ENCODE results near the gene PRSS21.

Gene PRSS21

GRCh38 chr16:2808181-2808580, 8.9 kb upstream of the PRSS21 start:
- no peak for DNase-seq

DNA sequence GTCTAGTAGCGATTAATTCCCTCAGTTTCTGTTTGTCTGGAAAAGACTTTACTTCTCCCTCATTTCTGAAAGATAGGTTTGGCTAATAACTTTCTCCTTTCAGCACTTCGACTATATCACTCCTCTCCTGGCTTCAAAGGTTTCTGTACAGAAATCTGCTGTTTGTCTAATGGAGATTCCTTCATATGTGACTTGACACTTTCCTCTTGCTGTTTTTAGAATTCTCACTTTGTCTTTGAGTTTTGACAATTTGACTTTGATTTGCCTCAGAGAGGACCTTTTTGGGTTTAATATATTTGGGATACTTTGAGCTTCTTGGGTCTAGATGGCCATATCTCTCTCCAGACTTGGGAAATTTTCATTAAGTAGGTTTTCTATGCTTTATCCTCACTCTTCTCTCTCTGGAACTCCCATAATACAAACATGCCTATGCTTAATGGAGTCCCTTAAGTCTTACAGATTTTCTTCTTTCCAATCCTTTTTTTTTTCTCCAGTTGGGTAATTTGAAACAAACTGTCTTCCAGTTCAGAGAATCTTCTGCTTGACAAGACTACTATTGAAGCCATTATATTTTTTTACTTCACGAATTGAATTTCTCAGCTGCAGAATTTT, 7.8 kb upstream of the PRSS21 start:
- DNase-seq = no peak

- no peak for DNase-seq
Observed at GRCh38 chr16:2810651-2811050, 6.4 kb upstream of the PRSS21 start.

DNA sequence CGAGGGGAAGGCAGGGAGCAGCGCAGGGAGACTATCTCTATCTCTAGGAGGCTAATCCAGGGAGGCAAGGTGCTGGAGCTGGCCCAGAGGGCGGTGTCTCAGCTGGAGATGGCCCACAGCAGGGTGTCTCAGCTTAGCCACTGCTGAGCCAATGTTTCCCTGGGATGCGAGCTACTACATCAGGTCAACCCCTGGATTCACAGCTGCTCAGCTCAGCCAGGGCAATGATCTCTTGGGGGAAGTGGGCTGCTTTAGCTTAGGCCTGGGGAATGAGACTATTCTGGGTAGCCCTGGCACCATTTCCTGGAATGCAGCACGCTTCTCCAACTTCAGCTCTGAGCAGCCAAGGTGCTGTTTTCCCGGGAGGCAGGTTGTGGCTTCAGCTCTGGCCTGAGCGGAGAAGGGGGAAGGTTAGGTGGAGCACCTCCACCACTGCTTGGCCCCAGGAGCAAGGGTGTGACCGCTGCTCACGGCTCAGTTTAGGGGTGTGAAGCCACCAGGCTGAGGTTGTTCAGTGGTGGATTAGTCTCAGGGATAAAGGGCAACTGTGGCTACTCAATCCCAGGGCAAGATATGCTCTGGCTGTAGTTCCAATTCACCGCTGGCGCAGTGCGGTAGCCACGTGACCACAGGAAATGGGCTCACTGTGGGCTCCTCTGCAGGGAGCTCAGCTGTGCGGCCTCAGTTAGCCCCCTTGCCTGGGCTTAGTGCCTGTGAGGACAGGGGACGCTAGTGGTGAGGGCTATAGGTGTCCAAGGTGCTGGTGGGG, 5.2 kb upstream of the PRSS21 start:
- DNase-seq = no peak

GRCh38 chr16:2813771-2814221, 3.2 kb upstream of the PRSS21 start:
- DNase-seq = no peak

DNA sequence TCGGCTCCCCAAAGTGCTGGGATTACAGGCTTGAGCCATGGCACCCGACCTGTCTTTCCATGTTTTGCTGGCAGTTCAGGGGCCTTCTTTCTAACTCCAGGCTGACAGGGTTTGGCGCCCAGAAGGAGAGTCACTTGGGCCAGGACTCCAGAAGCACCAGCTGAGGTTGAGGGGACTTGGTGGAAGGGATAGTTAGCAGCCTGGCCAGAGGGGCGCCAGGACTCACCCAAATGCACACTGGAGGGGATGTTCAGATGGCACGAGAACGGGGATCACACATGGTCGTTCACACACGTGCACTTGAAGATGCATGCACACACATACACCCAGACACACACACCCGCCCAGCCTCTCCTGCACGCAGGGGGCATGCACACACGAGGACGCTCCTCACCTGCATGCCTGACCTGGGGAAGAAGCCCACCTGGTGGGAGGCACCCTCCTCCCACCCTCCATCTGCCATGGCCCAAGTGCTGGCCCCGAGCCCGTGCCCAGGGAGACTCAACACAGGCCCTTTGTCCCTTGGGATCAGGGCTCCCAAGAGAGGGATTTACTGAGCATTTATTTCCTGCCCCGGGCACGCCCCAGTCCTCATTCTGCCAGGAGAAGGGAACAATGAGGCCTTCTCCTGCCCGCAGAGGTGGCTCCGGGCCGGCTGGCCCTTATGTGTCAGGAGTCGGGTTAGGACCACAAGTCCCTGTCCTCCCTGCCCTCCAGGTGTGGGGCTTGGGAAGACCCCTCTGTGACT, 2.3 kb upstream of the PRSS21 start:
- DNase-seq = no peak

DNA sequence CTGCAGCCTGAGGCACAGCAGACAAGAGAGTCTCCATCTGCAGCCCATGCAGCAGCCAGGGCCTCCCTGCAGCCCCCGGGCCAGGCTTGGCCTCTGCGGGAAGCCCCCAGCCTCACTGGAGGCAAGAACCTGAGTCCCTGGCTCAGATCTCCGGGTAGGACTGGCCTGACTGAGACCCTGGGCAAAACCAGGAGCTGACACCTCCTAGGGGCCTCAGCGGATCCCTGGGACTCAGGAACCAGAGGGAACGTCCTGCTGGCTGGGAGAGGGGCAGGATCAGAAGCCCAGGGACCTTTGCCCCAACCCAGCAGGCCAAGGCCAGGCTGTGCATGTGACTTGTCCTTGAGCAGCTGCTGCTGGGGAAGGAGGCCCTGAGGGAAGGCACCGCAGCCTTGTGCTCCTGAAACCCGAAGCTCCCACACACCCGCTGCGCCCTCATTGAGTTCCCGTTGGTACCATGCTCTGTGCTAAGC, 1.7 kb upstream of the PRSS21 start:
- DNase-seq = no peak

GRCh38 chr16:2817340-2818271, 569 bp downstream of the PRSS21 start:
- DNase-seq = peak in 1 of 2 donors; percentile 10

DNA sequence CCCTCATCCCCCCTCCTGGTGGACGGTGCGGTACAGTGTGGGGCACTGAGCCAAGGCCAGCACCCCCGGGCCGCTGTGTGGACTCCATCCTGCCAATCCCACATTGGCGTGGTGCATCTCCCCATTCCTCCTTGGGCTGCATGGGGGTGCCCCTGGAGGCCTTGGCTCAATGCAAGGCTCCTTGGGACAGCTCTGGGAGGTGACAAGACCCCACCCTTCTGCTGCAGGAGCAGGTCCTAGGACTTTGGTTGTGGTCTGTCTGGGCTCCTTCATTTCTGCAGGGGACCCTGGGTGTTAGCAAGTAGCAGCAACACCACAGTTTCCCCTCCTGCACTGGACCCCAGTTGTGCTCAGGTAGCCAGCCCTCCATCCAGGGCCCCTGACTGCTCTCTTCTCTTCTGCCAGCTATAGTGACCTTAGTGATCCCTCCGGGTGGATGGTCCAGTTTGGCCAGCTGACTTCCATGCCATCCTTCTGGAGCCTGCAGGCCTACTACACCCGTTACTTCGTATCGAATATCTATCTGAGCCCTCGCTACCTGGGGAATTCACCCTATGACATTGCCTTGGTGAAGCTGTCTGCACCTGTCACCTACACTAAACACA, 1.3 kb downstream of the PRSS21 start:
- DNase-seq = no peak

- DNase-seq = no peak
Observed at GRCh38 chr16:2819179-2819938, 2.3 kb downstream of the PRSS21 start.

GRCh38 chr16:2819939-2820835, 3.1 kb downstream of the PRSS21 start:
- no peak for DNase-seq

DNA sequence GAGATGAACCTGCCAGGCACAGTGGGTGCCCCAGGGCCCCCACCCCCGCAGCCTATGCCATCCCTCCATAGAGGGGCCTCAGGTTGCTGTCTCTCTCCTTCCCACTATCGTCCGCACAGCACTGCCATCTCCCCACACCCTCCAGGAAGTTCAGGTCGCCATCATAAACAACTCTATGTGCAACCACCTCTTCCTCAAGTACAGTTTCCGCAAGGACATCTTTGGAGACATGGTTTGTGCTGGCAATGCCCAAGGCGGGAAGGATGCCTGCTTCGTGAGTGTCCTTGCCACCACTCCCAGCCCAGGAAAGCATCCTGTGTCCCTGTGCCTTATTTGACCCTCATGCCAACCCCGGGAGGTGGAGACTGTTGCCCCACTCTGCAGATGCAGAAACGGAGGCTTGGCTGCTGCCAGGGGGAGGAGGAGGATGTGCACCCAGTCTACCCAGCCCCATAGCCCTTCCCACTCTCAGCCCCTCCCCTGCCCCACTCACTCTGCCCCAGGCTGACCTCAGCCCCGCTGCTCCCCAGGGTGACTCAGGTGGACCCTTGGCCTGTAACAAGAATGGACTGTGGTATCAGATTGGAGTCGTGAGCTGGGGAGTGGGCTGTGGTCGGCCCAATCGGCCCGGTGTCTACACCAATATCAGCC, 3.9 kb downstream of the PRSS21 start:
- DNase-seq = no peak

GRCh38 chr16:2821487-2822157, 4.6 kb downstream of the PRSS21 start:
- no peak for DNase-seq

DNA sequence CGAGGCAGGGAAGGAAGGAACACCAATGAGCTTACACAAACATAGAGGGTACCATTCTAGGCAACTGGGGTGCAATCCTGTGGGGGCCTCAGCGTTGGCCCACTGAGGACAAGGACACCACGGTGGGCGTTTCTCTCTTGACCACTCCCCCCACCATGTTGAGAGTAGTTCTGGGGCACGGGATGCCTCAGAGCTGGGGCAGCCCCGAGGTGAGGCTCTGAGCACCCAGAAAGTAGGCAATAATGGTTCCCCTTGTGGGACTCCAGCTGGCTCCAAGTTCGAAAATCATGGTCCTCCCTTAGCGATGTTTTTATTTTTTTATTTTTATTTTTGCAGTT, 5.1 kb downstream of the PRSS21 start:
- DNase-seq = no peak

- no peak for DNase-seq
Observed at GRCh38 chr16:2822496-2822895, 5.5 kb downstream of the PRSS21 start.

GRCh38 chr16:2824626-2825025, 7.6 kb downstream of the PRSS21 start:
- no peak for DNase-seq

DNA sequence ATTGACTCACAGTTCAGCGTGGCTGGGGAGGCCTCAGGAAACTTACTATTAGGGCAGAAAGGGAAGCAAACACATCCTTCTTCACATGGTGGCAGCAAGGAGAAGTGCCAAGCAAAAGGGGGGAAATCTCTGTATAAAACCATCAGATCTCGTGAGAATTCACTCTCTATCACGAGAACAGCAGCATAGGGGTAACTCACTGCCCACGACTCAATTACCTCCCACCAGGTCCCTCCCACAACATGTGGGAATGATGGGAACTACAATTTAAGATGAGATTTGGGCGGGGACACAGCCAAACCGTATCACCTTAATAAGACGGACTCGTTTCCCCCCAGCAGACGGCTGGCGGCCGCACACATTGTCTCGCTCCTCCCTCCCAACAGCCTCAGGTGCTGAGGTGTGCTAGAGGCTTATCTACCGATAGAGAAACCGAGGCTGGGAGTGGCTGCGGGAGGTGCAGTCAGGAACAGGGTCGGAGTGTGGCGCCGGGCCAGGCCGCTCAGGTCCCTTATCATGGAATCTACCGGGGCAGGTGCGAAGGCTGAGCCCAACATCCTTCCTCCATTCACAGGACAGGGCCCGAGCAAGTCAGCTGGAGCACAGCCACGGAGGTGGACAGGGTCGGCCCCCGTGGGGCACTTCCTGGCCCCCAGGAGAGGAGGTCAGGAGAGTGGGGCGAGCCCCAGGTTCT, 8.2 kb downstream of the PRSS21 start:
- no peak for DNase-seq

- no peak for DNase-seq
Observed at GRCh38 chr16:2825906-2826305, 8.9 kb downstream of the PRSS21 start.

All from activated CD4-positive, alpha-beta T cell treated with anti-CD3 and anti-CD28 coated beads for 4 hours (primary cell).